Measurements from ENCODE around the gene PHF23.

Gene PHF23

DNA sequence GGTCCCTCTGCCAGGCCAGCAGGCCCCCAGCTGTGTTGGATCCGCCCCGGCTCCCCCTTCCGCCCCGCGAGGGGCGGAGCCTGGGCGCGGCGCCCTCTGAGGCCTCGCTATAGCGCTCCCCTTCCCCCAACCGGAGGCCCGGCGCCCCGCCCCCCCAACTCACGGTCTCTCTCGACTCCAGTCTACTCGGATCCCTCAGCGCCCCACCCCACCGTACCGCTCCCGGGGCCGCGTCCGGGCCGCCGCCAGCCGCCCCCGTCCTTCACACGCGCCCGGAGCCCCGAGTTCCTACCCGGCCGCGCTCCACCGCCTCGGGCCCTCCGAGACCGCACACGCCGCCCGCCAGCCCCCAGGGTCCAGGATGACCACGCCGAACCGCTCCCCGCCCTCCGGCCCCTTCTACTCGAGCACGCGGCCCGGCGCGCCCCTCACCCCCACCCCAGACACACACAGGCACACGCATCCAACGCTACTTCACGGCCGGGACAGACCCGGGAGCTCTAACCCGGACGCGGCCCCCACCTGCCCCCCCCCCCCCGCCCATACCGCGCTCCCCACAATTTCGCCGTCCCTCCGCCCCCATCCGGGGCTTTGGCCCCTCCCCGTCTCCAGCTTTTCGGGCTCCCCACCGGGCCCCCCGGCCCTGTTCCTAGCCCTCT is 1.4 kb downstream of the PHF23 start:
- peak; percentile 61 to 89 (median 79) for DNase-seq

DNA sequence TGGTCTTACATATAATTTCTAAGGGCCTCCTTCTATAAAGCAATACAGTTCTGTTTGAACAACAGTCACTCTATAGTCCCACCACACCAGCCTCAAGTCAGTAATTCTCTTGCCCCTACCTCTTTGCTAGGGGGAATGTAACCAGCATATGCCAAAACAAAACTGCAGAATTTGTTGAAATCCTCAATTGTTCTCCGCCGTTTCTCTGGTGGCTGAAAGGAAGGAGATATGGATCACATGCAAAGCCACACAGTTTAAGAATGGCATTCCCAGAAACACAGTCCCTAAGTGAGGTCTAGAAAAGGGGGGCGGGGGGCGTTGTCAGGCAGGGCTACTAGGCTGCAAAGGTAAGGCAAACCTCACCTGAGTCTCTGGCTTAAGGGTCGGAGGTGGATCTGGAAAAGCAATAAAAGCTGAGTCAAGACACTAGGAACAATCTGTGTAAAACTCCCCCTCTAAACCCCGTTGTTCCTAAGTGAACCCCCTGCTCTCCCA is 1.9 kb downstream of the PHF23 start:
- DNase-seq, result no peak

DNA sequence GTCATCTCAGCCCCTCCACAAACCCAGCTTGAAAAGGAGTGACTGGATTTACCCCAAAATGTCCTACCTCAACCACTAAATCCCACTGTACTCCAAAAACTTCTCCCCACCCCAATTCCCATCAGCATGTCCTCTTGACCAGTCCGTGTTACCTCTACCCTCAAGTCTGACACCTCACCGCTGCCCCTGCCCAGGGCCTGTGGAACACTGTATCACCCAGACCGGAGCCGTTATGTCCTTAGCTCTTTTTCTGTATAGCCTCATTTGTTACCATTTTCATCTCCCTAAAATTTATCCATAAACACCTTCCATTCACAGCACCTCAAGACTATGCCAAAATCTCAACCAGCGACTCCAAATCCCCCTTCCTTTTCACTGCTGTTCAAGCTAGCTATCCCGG is 2.4 kb downstream of the PHF23 start:
- DNase-seq, result no peak

DNA sequence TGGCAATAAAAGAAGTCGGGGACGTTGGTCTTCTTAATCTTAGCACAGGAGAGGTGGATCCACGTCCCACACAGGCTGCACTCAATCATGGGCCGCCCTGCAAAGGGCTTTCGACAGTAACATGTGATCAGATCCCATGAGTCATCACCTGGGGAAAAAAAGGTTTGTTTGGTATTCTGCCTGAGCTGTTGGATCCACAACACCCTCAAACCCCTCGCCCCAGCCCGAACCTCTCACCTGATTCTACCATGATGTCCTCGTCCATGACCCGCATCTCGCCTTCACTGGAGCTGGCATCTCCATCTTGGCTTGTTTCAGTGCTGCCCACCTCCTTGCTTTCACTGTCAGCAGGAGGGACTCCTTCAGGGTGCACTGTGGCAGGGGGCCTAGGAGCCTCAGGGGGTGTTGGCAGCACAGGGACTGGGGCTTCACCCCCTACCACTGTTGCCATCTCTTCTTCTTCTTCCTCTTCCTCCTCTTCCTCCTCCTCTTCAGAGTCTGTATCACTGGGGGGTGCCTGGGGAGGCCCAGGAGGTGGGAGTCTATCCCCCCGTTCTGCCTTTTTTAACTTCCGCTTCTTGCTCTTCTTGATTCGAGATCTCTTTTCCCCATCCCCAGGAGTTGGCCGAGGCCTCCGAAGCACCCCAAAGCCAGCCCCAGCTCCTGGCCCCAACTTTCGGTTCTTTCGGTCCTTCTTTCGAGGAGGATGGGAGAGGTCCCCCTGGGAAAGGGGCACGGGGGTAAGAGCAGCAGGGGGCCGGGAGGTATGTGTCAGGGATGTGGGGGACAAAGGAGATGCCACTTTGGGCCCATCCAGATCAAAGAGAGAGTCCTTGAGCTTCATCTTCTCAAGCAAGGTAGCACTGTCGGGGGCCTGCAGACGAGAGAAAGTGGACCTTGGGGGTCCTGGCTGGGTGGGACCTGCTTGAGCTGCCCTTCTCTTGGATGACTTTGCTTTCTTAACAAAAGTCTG is 3.3 kb downstream of the PHF23 start:
- peak; percentile 55 to 67 (median 57) for DNase-seq

DNA sequence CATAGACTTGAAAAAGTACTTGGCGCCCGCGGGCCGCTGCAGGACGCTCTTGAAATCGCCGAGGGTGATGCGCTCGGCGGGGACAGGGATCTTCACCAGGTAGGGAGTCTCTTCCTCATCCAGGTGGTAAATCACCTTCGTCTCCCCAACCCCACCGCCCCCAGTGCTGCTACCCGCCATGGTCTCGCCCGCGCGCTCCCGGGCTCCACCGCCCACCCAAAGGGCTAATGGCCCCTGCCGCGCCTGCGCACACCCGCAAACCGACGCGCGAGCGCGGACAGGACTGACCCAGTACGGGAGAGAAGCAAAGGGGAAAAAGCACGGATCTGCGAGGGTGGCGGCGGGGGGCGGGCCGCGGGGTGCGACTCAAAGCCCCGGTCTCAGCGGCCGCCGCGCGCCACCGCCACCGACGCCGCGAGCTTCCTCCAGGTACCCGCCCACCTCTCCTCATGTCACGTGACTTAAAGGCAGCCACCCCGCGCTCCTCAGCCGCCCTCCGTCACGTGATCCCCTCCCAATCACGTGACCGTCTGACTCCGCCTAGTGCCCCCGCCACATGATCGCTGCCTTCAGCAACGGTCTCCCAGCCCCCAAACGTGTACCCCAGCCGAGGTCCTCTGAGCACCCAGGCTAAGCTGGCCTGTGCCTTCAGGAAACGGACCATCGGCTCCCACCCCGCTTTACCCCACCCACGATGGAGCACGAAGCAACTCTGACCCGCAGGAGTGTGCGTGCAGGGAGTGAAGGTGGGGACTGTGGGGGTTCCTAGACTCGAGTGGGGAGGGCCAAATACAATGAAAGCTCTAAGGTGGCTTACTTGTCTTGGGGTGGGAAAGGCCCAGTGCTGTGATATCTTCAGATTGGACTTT is 4.9 kb downstream of the PHF23 start, which contains the start of gene DVL2:
TSS of gene DVL2 (minus strand) at position 435 of the 869 bp plus-strand sequence. CDS start at position 180, 255 bp downstream.
- DNase-seq, result peak; percentile 94 to 96 (median 96)

DNA sequence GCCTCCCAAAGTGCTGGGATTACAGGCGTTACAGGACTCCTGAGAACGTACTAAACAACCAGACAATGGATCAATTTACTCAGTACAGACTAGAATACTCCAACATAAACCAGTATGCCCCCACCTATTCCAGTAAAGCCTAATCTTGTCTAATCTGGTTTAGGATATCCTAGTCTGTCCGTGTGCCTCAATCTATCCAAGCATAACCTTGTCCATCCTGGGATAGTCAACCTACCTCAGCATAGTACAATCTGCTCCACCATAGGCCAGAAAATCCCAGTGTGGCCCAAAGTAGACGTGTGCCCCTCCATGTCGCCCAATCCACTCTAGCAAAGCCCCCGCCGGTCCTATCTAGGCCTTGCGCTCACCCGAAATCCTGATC is 5.6 kb downstream of the PHF23 start:
- no peak for DNase-seq

DNA sequence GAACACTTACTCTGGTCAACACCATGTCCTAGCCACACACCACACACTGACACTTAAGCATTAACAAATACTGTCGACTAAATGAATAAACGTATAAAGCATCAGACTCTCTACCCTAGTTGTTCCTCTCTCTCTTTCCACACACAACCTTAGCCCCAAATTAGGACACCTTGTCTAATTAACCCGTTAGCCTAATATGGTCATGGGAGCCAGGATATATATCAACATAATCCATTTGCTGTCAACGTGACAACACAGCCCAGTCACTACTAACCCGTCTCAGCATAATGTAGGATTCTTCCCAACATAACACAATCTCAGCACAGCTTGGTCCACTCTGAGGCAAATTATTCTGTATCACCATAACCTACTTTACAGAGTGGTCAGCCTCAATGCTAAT is 7.1 kb downstream of the PHF23 start:
- no peak for DNase-seq

DNA sequence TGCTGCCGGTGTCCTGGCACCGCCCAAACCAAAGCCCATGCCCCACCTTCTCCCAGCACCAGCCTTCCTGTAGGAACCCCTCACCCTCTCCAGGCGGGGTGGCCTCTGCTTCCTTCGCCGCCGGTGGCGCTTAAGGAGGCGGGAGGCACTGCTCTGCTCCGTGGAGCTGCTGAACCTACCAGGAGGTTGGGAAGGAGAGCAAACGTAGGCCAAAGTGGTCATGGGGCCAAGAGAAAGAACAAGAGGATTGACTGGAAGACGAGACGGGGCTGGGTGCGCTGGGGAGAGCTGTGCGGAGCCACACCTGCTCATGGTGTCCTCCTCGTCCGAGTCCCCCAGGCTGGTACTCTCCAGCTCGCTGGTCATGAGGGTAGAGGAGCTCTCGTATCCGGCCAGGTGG is 9.8 kb downstream of the PHF23 start:
- no peak for DNase-seq

DNA sequence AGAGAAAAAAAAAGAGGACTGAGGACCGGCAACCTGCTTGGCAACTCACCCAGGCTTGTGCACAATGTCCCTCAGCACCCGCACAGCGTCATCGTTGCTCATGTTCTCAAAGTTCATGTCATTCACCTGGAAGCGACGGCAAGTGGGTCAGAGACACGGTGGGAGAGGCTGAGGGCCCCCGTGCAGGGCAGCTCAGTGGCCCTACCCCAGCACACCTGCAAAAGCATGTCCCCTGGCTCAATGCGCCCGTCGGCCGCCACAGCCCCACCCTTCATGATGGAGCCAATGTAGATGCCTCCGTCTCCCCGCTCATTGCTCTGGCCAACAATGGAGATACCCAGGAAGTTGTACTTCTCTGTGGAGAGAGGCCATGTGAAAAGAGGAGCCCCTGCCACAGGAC is 10.3 kb downstream of the PHF23 start:
- DNase-seq, result no peak

DNA sequence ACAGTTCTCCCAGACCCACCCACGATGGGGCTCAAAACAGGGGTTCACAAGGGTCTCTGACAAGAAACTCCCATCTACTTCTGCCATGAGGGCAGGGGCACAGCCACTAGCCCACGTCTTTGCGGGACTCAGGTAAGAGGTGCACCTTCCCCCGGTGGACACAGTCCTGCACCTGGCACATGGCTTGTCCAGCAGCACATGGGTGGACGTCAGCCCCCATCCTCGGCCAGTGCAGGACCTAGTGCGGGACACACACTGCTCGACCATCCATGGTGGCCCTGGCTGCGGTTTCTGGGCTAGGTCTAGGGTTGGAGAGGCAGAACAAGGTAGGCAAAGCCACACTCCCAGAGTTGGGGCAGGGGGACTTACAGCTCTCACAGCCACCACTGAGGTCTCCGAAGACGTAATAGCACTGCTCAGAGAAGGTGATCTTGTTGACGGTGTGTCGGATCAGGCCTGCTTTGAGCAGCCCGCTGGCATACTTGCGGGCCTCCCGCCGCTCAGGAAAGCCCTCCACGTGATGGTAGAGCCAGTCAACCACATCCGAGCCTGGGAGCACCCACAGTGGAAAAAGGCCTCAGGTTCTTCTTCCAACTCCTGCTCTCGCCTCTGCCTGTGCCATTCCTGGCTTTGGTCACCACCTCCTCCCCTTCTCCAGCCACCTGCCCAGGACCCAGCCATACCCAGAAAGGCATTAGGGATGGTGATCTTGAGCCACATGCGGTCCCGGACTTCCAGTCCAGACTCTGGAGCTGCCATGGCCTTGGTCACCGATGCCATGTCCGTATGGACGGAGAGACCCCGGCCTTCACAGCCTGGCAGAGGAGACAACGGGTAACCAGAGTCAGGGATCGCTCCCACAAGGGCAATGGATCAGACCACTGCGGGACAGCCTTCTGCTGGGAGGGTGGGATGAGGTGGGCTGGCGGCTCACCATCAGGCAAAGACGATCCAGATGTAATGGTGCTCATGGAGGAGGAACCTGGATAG is 12.2 kb downstream of the PHF23 start:
- DNase-seq, result no peak

DNA sequence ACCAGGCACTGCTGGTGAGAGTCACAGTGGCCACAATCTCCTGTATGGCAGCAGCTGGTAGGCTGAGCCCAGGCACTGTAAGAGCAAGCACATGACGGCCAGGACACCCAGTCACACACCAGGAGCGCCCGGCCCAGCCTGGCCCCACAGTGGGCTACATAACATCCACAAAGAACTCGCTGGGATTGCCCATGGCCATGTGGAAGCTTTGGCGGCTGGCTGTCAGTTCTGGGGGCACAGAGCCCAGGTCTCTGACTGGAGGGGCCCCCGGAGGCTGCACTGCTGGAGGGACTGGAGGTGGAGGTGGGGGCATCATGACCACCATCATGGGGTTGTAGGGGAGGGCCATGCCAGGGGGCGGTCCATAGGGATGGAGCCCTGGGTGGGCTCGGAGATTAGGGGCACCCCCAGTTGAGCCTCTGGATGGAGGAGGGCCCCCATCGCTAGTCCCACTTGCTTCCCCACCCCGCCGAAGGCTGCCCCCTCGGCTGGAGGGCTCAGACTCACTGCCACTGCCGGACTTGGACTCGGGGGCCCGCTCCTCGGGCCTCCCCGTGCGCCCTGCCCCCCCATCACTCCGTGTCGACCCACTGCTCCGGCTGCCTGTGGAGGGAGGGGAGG is 13.4 kb downstream of the PHF23 start:
- no peak for DNase-seq

DNA sequence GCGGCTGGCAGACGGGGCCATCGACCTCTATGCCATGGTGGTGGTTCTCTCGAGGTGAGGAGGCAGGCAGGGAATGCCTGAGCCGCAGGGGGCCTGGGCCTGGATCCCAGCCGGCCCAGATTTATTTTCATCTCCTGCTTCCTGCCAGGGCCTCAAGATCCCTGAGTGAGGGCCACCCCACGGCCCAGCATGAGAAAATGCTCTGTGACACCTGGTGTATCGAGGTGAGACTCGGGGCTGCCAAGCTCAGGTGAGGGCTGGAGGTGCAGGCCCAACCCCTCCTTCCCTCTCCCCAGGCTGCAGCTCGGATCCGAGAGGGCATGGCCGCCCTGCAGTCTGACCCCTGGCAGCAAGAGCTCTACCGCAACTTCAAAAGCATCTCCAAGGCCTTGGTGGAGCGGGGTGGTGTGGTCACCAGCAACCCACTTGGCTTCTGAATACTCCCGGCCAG is 14.6 kb downstream of the PHF23 start:
- no peak for DNase-seq

DNA sequence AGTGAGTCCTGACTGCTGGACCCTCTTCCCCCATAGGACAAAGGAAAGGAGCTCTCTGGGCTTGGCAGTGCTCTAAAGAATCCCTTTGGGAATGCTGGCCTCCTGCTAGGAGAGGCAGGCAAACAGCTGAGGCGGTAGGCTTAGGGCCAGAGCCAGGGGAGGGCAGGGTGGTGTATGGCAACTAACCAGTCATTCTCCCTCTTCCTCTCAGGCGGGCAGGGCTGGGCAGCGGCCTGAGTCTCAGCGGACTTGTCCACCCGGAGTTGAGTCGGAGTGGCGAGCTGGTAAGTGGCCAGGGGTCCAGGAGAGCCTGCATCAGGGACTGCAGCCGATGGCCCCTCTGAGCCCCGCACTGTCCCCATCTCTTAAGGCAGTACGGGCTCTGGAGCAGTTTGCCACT is 15.1 kb downstream of the PHF23 start:
- no peak for DNase-seq

DNA sequence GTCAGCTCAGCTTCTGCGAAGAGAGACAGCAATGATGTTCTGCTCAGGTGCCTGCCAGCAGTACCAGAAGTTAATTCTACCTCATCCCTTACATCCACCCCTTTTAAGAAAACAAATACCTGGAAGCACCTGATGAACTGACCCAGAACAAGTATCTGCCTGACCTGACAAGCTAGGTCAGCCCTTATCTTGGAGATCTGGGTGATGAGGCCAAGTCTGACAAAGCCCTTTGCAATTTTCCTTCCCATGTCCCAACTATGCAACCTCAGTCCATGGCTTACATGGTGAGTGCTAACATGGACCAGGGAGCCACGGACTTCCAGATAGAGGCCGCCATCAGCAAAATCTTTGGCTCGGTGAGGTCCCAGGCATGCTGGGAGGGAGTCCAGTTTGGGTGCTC is 15.9 kb downstream of the PHF23 start:
- DNase-seq, result no peak

DNA sequence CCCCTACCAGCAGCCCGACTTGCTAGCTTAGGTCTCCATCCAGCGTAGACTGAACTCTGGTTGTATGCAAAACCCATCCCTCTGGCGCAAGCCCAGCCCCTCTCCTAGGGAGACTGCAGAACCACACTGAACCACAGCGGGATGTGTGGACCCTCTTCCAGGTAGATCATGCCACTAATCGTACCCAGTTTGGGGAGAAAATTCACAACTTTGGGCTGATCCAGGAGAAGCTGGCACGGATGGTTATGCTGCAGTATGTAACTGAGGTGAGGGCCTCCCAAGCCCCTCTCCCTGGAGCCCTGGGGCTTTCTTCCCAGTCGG is 16.3 kb downstream of the PHF23 start:
- no peak for DNase-seq

DNA sequence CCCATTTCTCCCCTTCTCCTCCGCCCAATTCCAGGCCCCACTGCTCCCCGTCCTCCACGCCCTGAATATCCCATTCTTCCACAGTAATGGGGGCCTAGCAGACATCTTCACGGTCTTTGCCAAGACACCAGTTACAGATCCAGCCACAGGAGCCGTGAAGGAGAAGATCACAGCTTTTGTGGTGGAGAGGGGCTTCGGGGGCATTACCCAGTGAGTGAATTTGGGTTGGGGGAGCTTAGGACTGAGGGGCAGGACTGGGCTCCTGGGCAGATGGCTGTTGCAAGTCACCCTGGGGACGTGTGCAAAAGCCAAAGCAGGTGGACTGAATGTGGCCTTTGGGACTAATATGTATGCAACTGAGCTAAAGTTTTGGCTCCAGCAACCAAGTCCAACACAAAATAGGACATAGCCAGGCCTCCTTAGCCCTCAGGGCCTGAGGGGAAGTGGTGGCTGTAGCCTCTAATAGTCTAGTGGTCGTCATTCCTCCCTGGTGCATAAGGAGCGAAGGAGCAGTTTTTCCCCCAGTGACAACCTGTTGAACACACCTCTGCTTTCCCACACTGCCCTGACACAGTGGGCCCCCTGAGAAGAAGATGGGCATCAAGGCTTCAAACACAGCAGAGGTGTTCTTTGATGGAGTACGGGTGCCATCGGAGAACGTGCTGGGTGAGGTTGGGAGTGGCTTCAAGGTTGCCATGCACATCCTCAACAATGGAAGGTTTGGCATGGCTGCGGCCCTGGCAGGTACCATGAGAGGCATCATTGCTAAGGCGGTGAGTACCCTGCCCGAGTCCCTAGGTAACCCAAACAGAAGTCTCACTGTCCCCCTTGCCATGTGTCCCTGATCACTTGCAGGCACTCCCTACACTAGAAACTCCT is 16.9 kb downstream of the PHF23 start:
- DNase-seq, result no peak

DNA sequence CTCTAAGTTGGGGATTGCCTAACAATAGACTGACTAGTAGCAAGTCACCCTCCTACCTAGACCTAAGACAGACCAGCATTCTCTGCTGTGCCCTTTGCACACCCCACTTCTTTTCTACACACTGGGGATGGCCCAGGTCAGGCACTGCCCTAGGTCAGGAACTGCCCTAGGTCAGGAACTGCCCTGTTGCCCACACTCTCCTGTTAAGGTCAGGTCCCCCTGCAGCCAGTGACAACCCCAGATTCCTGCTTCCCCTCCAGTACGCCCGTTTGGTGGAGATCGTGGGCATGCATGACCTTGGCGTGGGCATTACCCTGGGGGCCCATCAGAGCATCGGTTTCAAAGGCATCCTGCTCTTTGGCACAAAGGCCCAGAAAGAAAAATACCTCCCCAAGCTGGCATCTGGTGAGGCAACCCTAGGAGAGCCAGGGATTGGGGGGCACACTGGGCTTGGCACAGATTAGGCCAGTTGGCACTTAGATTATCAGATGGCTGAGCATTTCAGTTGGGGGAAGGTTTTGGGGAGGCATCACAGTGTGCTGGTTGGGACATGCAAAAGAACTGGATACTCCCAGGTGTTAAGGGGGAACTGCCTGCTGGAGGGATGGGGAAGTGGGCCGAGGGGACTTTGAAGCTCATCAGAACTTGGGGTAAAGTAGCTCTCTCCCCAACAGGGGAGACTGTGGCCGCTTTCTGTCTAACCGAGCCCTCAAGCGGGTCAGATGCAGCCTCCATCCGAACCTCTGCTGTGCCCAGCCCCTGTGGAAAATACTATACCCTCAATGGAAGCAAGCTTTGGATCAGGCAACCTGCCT is 17.8 kb downstream of the PHF23 start:
- DNase-seq, result no peak

DNA sequence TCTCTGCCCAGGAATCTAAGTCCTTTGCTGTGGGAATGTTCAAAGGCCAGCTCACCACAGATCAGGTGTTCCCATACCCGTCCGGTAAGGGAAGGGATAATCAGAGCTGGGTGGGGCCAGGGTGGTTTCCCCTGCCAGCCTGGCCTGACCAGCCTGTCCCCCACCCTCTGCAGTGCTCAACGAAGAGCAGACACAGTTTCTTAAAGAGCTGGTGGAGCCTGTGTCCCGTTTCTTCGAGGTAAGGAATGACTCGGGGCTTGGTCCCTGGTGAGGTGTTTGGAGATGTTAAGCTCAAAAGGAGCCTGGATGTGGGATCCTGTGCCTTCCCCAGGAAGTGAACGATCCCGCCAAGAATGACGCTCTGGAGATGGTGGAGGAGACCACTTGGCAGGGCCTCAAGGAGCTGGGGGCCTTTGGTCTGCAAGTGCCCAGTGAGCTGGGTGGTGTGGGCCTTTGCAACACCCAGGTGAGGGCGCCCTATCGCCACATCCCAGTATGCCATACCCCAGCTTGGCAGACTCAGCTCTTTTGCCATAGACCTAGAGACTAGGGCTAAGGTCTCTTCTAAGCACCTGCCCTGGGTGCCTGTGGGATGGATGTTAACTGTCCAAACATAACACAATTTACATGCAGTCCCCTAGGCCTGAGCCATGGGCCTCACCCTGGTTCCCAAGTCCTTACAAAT is 18.5 kb downstream of the PHF23 start:
- peak; percentile 62 to 80 (median 69) for DNase-seq

Measured in suppressor macrophage treated with lipopolysaccharide for 1 hour (primary cell).